ENCODE measurements around the gene IFNA4. TPM values are rescaled to one million over a fixed set of nuclear protein-coding genes. Genes with fewer than 3 reads are reported as not detected.

Gene IFNA4
- total RNA-seq, result not detected in 2 replicates

GRCh38 chr9:21187487-21187886, at the start of gene IFNA4:
Gene IFNA4, minus strand, starts transcription at chr9:21187587. Its CDS starts 56 bp downstream, at chr9:21187531.

GRCh38 chr9:21228122-21228521, 40.7 kb upstream of the IFNA4 start, which contains the start of gene IFNA17:
Gene IFNA17, minus strand, starts transcription at chr9:21228222. Its CDS starts 49 bp downstream, at chr9:21228173.

GRCh38 chr9:21217211-21217610, 29.8 kb upstream of the IFNA4 start, which contains the start of gene IFNA16:
Gene IFNA16, minus strand, starts transcription at chr9:21217311. Its CDS starts 6 bp downstream, at chr9:21217305.

GRCh38 chr9:21207043-21207442, 19.7 kb upstream of the IFNA4 start, which contains the start of gene IFNA10:
Gene IFNA10, minus strand, starts transcription at chr9:21207143. Its CDS starts 46 bp downstream, at chr9:21207097.

GRCh38 chr9:21202105-21202504, 14.7 kb upstream of the IFNA4 start, which contains the start of gene IFNA7:
Gene IFNA7, minus strand, starts transcription at chr9:21202205. Its CDS starts 40 bp downstream, at chr9:21202165.

GRCh38 chr9:21166560-21166959, 20.8 kb downstream of the IFNA4 start, which contains the start of gene IFNA21:
Gene IFNA21, minus strand, starts transcription at chr9:21166660. Its CDS starts 48 bp downstream, at chr9:21166612.

GRCh38 chr9:21141427-21141882, 45.9 kb downstream of the IFNA4 start, which contains the start of gene IFNW1:
Gene IFNW1, minus strand, starts transcription at chr9:21141832. Its CDS starts 262 bp downstream, at chr9:21141570.

Small RNA genes within 50 kb of the gene (small RNA-seq; reads per million reads assigned to genes)
- gene RF00019, result not detected

Other genes with a start within 250 kb of the IFNA4 start
- 13.3 and 17.2 TPM in 2 replicates for gene HACD4, start 155.9 kb downstream of the IFNA4 start, total RNA-seq
- not detected in 2 replicates for gene IFNB1, start 109.6 kb downstream of the IFNA4 start, total RNA-seq
- not detected in 2 replicates for gene IFNW1, start 45.8 kb downstream of the IFNA4 start, total RNA-seq
- gene IFNA21, start 20.9 kb downstream of the IFNA4 start, total RNA-seq, result not detected in 2 replicates
- gene IFNA7, start 14.6 kb upstream of the IFNA4 start, total RNA-seq, result not detected in 2 replicates
- not detected in 2 replicates for gene IFNA10, start 19.6 kb upstream of the IFNA4 start, total RNA-seq
- not detected in 2 replicates for gene IFNA16, start 29.7 kb upstream of the IFNA4 start, total RNA-seq
- not detected in 2 replicates for gene IFNA17, start 40.6 kb upstream of the IFNA4 start, total RNA-seq
- gene IFNA14, start 52.4 kb upstream of the IFNA4 start, total RNA-seq, result not detected in 2 replicates
- 0.13 TPM in 1 of 2 replicates, not detected in the other for gene IFNA5, start 117.7 kb upstream of the IFNA4 start, total RNA-seq
- gene KLHL9, start 147.8 kb upstream of the IFNA4 start, total RNA-seq, result 50.0 and 56.1 TPM in 2 replicates
- gene IFNA6, start 163.3 kb upstream of the IFNA4 start, total RNA-seq, result 0.13 TPM in 1 of 2 replicates, not detected in the other
- 0.11 TPM in 1 of 2 replicates, not detected in the other for gene IFNA13, start 180.5 kb upstream of the IFNA4 start, total RNA-seq
- 0.11 TPM in 1 of 2 replicates, not detected in the other for gene IFNA2, start 197.8 kb upstream of the IFNA4 start, total RNA-seq
- not detected in 2 replicates for gene IFNA8, start 221.5 kb upstream of the IFNA4 start, total RNA-seq

Data from articular chondrocyte of knee joint (primary cell).